ENCODE measurements around the gene CCDC138. TPM values are rescaled to one million over a fixed set of nuclear protein-coding genes. Genes with fewer than 3 reads are reported as not detected.

CCDC138 gene
- total RNA-seq, 1 donor from 2014 or later: 6.1 TPM

GRCh38 chr2:108911807-108912628, 125.4 kb downstream of the CCDC138 start:
- no peaks in the 10 kb centered on the region for H4K20me1 ChIP-seq (ENCODE audit: insufficient read depth, low read length)
- no peak for TF ChIP-seq EZH2 (IDR thresholded peaks at IDR 0.05; ENCODE audit: insufficient read depth, low read length)
- TF ChIP-seq, protein P1, sequence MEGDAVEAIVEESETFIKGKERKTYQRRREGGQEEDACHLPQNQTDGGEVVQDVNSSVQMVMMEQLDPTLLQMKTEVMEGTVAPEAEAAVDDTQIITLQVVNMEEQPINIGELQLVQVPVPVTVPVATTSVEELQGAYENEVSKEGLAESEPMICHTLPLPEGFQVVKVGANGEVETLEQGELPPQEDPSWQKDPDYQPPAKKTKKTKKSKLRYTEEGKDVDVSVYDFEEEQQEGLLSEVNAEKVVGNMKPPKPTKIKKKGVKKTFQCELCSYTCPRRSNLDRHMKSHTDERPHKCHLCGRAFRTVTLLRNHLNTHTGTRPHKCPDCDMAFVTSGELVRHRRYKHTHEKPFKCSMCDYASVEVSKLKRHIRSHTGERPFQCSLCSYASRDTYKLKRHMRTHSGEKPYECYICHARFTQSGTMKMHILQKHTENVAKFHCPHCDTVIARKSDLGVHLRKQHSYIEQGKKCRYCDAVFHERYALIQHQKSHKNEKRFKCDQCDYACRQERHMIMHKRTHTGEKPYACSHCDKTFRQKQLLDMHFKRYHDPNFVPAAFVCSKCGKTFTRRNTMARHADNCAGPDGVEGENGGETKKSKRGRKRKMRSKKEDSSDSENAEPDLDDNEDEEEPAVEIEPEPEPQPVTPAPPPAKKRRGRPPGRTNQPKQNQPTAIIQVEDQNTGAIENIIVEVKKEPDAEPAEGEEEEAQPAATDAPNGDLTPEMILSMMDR (IDR thresholded peaks at IDR 0.05; ENCODE audit: insufficient read depth, low read depth, low read length): no peak
- H3K9me3 ChIP-seq (ENCODE audit: insufficient read depth, low read depth, low read length): no peaks in the 10 kb centered on the region
- H3K36me3 ChIP-seq (ENCODE audit: insufficient read depth, low read length): no peaks in the 10 kb centered on the region
- peaks cover 2% of the 10 kb centered on the region for H3K36me3 Mint-ChIP-seq (ENCODE audit: low read depth, unreplicated experiment)
- H3K27me3 ChIP-seq (ENCODE audit: insufficient read depth, low read length): peaks cover 3% of the 10 kb centered on the region
- H3K4me2 ChIP-seq (ENCODE audit: low read length): no peak overlapping the region
- FAIRE-seq: no peak
- peaks cover 33% of the 10 kb centered on the region for H3K27me3 Mint-ChIP-seq (ENCODE audit: low read depth, unreplicated experiment)
- no peaks in the 10 kb centered on the region for H3K4me1 Mint-ChIP-seq (ENCODE audit: low read depth, unreplicated experiment)
- H3K9ac ChIP-seq (ENCODE audit: low read length): no peak overlapping the region
- H3K79me2 ChIP-seq (ENCODE audit: insufficient read depth, low read length): no peaks in the 10 kb centered on the region
- no peak overlapping the region for H2AFZ ChIP-seq (ENCODE audit: low read depth, low read length)
- H3K4me1 ChIP-seq (ENCODE audit: insufficient read depth, low read length): no peaks in the 10 kb centered on the region
- no peaks in the 10 kb centered on the region for H3K9me3 Mint-ChIP-seq (ENCODE audit: unreplicated experiment)
- no peak overlapping the region for H3K4me3 ChIP-seq (ENCODE audit: insufficient read depth, low read depth, low read length)
- no peak overlapping the region for H3K27ac Mint-ChIP-seq (ENCODE audit: unreplicated experiment)
- no peak for DNase-seq (ENCODE audit: low read depth)
- no peak overlapping the region for H3K27ac ChIP-seq (ENCODE audit: low read depth, low read length)
- no peak overlapping the region for H3K4me3 Mint-ChIP-seq (ENCODE audit: unreplicated experiment)

GRCh38 chr2:108912629-108912902, 126.0 kb downstream of the CCDC138 start:
- Mint-ChIP-seq H3K9me3 (ENCODE audit: unreplicated experiment) (no peaks in the 10 kb centered on the region), H3K4me3 (ENCODE audit: unreplicated experiment) (no peak overlapping the region), H3K27ac (ENCODE audit: unreplicated experiment) (no peak overlapping the region), H3K4me1 (ENCODE audit: low read depth, unreplicated experiment) (no peaks in the 10 kb centered on the region), H3K36me3 (ENCODE audit: low read depth, unreplicated experiment) (peaks cover 2% of the 10 kb centered on the region), H3K27me3 (ENCODE audit: low read depth, unreplicated experiment) (peaks cover 37% of the 10 kb centered on the region)
- Histone ChIP-seq H3K27me3 (ENCODE audit: insufficient read depth, low read length) (peaks cover 5% of the 10 kb centered on the region), H3K36me3 (ENCODE audit: insufficient read depth, low read length) (no peaks in the 10 kb centered on the region), H3K27ac (ENCODE audit: low read depth, low read length) (no peak overlapping the region), H3K9ac (ENCODE audit: low read length) (no peak overlapping the region), H3K4me1 (ENCODE audit: insufficient read depth, low read length) (no peaks in the 10 kb centered on the region), H4K20me1 (ENCODE audit: insufficient read depth, low read length) (no peaks in the 10 kb centered on the region), H3K79me2 (ENCODE audit: insufficient read depth, low read length) (no peaks in the 10 kb centered on the region), H3K9me3 (ENCODE audit: insufficient read depth, low read depth, low read length) (no peaks in the 10 kb centered on the region), H2AFZ (ENCODE audit: low read depth, low read length) (no peak overlapping the region), H3K4me2 (ENCODE audit: low read length) (no peak overlapping the region), H3K4me3 (ENCODE audit: insufficient read depth, low read depth, low read length) (no peak overlapping the region)
- TF ChIP-seq, protein P1 (IDR thresholded peaks at IDR 0.05; ENCODE audit: insufficient read depth, low read depth, low read length): no peak
- TF ChIP-seq EZH2 (IDR thresholded peaks at IDR 0.05; ENCODE audit: insufficient read depth, low read length): no peak
- FAIRE-seq: no peak
- no peak for DNase-seq (ENCODE audit: low read depth)

DNA sequence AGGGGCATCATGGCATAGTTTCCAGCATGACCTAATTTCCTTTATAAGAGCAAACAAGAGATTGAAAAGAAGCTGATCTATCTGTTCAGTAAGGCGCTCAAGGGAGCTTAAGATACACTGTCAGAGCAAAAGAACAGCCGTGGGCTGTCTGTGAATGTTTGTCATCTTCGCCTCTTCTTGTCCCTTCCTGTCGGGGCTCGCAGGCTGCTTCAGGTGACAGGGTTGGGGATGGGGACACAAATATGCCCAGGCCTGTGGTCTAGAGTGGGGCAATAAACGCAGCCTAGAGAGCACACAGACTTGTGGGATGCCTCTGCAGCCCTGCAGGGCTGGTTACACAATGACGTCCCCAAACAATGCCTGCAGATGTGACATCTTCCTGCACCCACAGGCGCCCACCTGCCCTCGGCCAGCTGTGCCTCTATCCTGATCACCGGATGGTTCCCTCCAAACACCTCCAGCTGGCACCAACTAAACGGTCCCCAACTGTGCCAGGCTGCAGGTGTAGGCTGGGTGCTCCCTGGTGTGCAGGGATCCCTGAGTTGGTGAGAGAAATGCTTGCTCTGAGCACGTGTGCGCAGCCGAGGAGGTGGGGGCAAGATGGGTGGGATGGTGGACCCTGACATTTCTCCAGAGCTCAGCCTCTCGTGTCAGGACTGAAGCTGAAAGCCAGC, 129.7 kb downstream of the CCDC138 start:
- H3K4me3 Mint-ChIP-seq (ENCODE audit: unreplicated experiment): no peak overlapping the region
- Histone ChIP-seq H3K4me3 (ENCODE audit: insufficient read depth, low read depth, low read length) (no peak overlapping the region), H3K36me3 (ENCODE audit: insufficient read depth, low read length) (no peaks in the 10 kb centered on the region), H3K79me2 (ENCODE audit: insufficient read depth, low read length) (no peaks in the 10 kb centered on the region), H3K4me1 (ENCODE audit: insufficient read depth, low read length) (no peaks in the 10 kb centered on the region), H3K9ac (ENCODE audit: low read length) (no peak overlapping the region), H3K4me2 (ENCODE audit: low read length) (no peak overlapping the region), H4K20me1 (ENCODE audit: insufficient read depth, low read length) (no peaks in the 10 kb centered on the region), H3K27ac (ENCODE audit: low read depth, low read length) (no peak overlapping the region), H3K27me3 (ENCODE audit: insufficient read depth, low read length) (peaks cover 7% of the 10 kb centered on the region), H2AFZ (ENCODE audit: low read depth, low read length) (no peak overlapping the region), H3K9me3 (ENCODE audit: insufficient read depth, low read depth, low read length) (no peaks in the 10 kb centered on the region)
- H3K27me3 Mint-ChIP-seq (ENCODE audit: low read depth, unreplicated experiment): peaks cover 49% of the 10 kb centered on the region
- H3K27ac Mint-ChIP-seq (ENCODE audit: unreplicated experiment): no peak overlapping the region
- DNase-seq (ENCODE audit: low read depth) (no peak), FAIRE-seq (no peak)
- no peaks in the 10 kb centered on the region for H3K4me1 Mint-ChIP-seq (ENCODE audit: low read depth, unreplicated experiment)
- H3K9me3 Mint-ChIP-seq (ENCODE audit: unreplicated experiment): no peaks in the 10 kb centered on the region
- TF ChIP-seq, protein P1 (IDR thresholded peaks at IDR 0.05; ENCODE audit: insufficient read depth, low read depth, low read length): no peak
- TF ChIP-seq EZH2 (IDR thresholded peaks at IDR 0.05; ENCODE audit: insufficient read depth, low read length): no peak
- peaks cover under 1% of the 10 kb centered on the region for H3K36me3 Mint-ChIP-seq (ENCODE audit: low read depth, unreplicated experiment)

Measured in astrocyte (in vitro differentiated cells and primary cell).